ENCODE measurements around the gene COA1.
"Not testable (repeated sequence)": the region's sequence is repeated elsewhere in the genome, so short reads cannot be mapped to it uniquely, and the experiment has no call there.

Gene COA1

GRCh38 chr7:43726466-43726865, 2.9 kb downstream of the COA1 start:
- no peak for DNase-seq

DNA sequence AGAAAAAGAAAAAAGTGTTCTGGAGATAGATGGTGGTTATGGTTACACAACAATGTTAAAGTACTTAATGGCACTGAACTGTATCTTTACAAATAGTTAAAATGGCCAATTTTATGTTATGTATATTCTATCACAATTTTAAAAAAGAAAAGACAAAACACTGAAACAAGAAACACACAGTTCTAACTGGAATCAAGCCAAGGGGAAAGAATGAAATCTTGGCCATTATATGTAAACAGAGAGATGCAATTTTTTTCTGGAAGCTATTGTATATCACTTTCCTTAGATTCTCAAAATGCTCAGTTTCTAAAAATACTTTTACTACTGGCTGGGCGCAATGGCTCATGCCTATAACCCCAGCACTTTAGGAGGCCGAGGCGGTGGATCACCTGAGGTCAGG, 4.1 kb downstream of the COA1 start:
- DNase-seq: no peak

- DNase-seq: no peak
These were observed 6.3 kb downstream of the COA1 start for GRCh38 chr7:43723007-43723341.

DNA sequence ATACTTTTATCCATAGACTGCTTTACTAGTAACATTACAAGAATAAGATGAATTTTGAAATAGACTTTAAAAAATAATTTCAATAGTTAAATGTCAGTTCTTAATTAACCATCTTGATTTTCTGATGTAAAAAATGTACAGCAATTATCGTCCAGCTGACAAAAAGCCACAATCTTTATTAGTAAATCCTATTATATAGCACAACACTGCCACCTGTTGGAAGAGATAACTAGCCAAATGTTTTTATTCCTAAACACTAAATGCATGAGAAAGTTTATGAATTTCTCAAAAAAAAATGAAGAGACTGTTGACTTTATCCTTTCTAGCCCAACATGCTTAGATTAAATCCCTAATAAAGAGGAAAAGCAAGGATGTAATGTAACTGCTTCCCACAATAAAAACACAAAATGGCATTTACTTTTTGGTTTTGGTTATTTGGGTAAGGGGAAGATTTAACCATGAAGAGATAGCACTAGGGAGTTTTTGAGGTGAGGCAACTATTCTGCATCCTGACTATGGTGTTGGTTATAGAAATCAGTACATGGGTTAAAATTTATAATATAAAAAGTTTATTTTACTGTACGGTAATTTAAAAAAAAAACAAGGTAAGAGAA, 8.0 kb downstream of the COA1 start:
- peak in 1 of 2 donors; percentile 74 for DNase-seq

DNA sequence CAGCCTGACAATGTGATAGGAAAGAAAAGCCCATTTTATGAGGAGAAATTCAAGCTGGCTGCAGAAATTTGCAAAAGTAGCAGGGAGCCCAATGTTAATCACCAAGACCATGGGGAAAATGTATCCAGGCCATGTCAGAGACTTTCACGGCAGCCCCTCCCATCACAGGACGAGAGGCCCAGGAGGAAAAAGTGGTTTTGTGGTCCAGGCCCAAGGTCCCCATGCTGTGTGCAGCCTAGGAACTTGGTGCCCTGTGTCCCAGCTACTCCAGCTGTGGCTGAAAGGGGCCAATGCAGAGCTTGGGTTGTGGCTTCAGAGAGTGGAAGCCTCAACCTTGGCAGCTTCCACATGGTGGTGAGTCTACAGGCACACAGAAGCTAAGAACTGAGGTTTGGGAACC, 12.7 kb downstream of the COA1 start:
- no peak for DNase-seq

- DNase-seq: not testable (repeated sequence)
These were observed 13.4 kb downstream of the COA1 start for GRCh38 chr7:43715966-43716365.

DNA sequence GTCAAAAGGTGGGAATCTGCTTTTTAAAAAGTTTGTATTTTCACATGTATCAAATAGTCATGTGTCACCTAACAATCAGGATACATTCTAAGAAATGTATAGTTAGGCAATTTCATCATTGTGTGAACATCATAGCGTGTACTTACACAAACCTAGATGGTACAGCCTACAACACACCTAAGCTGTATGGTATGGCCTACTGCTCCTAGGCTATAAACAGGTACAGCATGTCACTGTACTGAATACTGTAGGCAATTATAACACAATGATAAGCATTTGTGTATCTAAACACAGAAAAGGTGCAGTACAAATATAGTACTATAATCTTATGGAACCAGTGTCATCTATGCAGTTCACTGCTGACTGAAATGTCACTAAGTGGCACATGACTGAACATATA, 17.8 kb downstream of the COA1 start:
- no peak for DNase-seq

GRCh38 chr7:43708055-43708454, 21.3 kb downstream of the COA1 start:
- DNase-seq: not testable (repeated sequence)

DNA sequence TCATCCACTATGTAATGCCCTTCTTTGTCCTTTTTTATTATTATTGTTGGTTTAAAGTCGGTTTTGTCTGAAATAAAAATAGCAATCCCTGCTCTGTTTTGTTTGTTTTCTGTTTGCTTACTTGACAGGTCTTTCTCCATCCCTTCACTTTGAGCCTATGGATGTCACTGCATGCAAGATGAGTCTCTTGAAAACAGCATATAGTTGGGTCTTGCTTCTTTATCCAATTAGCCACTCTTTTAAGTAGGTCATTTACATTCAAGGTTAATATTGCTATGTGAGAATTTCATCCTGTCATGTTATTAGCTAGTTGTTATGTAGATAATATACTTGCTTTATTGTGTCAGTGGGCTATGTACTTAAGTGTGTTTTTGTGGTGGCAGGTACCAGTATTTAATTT, 25.8 kb downstream of the COA1 start:
- no peak for DNase-seq

GRCh38 chr7:43702974-43703373, 26.3 kb downstream of the COA1 start:
- no peak for DNase-seq

DNA sequence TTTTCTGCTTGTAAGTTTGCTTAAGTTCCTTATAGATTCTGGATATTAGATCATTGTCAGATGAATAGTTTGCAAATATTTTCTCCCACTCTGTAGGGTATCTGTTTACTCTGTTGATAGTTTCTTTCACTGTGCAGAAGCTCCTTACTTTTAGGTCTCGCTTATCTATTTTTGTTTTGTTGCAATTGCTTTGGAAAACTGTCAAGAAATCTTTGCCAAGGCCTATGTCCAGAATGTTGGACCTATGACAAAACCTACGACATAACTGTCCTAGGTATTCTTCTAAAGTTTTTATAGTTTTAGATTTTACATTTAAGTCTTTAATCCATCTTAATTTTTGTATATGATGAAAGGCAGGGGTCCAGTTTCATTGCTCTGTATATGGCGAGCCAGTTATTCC, 27.4 kb downstream of the COA1 start:
- DNase-seq: no peak

GRCh38 chr7:43701500-43701854, 27.8 kb downstream of the COA1 start:
- DNase-seq: no peak

GRCh38 chr7:43700646-43701499, 28.4 kb downstream of the COA1 start:
- DNase-seq: no peak

DNA sequence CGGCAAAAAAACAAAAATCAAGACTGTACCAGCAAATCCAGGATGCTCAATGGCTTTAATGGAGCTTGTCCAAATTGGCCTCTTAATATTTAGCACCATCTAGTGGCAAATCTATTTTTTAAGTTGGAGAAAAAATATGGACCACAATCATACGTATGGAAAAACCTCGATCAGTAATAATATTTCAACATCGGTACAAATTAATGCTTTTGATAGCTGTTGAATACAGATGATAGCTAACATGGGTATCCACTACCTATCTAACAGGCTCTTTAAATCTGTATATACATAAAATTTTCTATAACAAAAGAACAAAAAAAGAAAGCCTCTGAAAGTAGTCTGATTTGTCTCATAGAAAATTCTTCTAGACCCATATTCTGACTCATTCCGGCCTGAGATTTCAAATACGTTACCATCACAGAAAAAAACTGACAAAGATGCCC, 29.2 kb downstream of the COA1 start:
- DNase-seq: peak in 1 of 2 donors; percentile 75

DNA sequence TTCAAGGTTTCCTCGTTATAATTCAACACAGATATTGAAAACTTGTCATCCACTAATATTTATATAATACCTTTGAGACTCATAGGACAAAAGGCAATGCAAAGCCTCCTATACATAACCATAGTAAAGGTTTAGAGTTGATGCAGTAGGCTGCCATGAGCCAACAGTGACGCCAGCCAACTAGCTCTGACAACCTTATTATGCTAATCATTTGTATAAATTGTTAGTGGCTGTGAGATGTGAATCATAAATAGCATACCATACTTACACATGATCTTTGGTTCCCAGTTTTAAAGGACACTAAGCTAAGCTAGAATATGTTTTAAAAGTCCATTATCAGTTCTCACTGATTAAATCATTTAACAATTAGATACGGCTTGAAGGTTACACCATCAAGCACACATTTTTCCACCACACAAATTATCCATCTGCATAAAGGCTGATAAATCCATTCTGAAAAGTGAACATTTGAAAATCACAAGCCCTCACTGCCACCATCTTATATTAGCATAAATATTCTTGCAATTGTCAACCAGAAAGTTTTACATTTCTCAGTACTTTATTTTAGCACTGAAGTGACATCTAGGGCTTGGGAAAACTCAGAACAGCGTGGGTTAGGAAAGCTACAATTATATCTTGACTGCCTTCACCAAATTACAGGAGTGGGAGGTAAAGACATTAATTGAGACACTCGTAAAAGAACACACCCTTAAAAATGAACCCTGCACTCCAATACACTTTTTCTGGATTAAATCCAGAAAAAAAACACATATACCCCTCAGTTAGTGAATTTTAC, 30.7 kb downstream of the COA1 start:
- no peak for DNase-seq

DNA sequence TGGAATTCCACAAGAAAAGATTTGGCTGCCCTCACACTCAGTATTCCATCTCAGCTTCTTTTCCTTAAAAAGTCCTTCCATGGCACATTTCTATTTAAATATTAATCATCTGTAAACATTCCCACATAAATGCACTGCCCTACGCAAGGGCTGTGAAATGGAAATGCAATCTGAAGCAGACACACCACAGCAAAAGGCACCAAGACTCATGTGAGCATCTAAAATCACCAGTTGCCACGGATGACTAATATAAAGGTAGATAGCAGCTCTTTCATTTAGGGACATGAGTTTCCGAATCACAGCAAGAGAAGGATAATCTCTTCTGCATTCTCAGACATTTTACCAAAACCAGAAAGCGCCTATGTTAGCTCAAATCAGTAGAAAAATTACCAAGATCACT, 31.6 kb downstream of the COA1 start:
- no peak for DNase-seq

DNA sequence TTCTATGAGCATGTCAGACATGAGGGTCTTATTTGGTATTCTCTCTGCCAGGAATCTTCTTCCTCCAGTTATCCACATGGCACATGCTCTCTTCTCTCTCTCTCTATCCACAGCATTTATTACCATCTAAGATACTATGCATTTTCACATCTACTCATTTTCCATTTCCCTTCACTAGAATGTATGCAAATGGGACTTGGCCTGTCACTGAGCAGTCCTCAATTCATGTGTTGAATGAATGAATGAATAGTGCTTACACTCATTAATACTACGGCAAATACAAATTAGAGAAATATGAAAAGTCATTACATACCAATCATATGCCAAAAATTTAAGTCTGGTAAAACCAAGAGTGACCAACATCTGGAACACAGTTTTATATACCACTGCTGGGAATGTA, 34.0 kb downstream of the COA1 start:
- DNase-seq: no peak

DNA sequence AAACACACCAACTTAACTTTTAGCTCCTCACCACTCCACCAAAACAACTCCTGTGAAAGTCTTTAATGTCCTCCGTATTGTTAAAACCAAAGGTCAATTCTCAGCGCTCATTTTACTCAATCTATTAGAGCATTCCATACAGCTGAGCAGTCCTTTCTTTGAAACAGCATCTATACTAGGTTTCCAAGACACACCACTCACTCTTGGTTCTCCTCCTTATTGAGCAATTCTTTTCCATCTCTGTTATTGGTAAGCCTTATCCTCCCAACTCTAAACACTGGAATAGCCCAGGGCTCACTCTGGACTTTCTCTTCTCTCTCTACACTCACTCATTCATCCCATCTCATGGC, 34.9 kb downstream of the COA1 start:
- no peak for DNase-seq

DNA sequence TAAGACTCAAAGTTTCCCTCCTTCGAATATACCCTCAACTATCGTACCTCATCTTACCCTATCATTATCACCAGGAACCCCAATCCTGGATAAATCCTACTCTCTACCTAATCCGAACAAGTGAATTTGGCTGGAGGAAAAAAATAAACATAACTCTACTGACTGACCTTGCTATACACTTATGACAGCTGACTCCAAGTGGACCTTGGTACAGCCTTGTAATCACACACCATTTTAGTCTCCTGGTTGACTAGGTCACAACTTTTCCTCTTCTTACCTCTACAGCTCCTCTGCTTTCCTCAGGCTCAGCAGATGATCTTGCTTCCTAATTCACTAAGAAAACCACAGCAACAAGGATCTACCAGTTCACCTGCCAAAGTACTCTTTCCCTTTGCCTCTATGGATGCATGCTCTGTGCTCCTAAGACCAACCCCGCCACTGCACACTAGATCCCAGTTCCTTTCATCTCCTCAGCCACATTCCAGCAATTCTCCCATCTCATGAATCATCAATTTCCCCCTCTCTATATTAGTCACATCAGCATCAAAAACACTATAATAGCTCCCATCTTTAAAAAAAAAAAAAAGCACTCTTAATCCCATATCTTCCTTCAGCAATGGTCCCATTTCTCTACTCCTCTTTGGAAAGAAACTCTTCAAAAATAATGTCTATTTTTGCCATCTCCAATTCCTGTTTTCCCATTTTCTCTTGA, 35.5 kb downstream of the COA1 start:
- DNase-seq: no peak

- no peak for DNase-seq
These were observed 36.5 kb downstream of the COA1 start for GRCh38 chr7:43692582-43693373.

- DNase-seq: no peak
These were observed 37.7 kb downstream of the COA1 start for GRCh38 chr7:43691611-43692010.

- DNase-seq: no peak
These were observed 40.2 kb downstream of the COA1 start for GRCh38 chr7:43689115-43689514.

DNA sequence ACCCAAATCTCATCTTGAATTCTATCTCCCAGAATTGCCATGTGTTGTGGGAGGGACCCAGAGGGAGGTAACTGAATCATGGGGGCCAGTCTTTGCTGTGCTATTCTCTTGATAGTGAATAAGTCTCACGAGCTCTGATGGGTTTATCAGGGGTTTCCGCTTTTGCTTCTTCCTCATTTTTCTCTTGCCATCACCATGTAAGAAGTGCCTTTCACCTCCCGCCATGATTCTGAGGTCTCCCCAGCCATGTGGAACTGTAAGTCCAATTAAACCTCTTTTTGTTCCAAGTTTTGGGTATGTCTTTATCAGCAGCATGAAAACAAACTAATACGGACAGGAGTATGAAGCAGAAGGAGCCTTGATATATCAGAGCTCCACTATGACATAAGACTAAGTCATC, 41.5 kb downstream of the COA1 start:
- not testable (repeated sequence) for DNase-seq
